Osteocyte (in vitro differentiated cells): ENCODE results near the gene ATG2B. TPM values are rescaled to one million over a fixed set of nuclear protein-coding genes. Genes with fewer than 3 reads are reported as not detected.
"Not testable (repeated sequence)": the region's sequence is repeated elsewhere in the genome, so short reads cannot be mapped to it uniquely, and the experiment has no call there.

Source experiments
- DNase-seq: peaks from one replicate; pipeline ENCODE4 v3.0.0; 2021; ENCODE audit warnings: mixed read lengths; ENCODE audit not compliant: unreplicated experiment; ENCODE audit errors: extremely low spot score
- H3K27ac Mint-ChIP-seq: one replicate; pipeline ENCODE4 v1.8.0; 2021; ENCODE audit warnings: mild to moderate bottlenecking, mixed read lengths; ENCODE audit not compliant: unreplicated experiment
- H3K27me3 Mint-ChIP-seq: one replicate; pipeline ENCODE4 v1.8.0; 2021; ENCODE audit warnings: mixed read lengths; ENCODE audit not compliant: unreplicated experiment
- H3K36me3 Mint-ChIP-seq: one replicate; pipeline ENCODE4 v1.8.0; 2021; ENCODE audit warnings: mixed read lengths; ENCODE audit not compliant: unreplicated experiment
- H3K4me1 Mint-ChIP-seq: one replicate; pipeline ENCODE4 v1.8.0; 2021; ENCODE audit warnings: mixed read lengths; ENCODE audit not compliant: unreplicated experiment
- H3K4me3 Mint-ChIP-seq: one replicate; pipeline ENCODE4 v1.8.0; 2021; ENCODE audit warnings: mild to moderate bottlenecking, moderate library complexity, mixed read lengths; ENCODE audit not compliant: unreplicated experiment
- H3K9me3 Mint-ChIP-seq: one replicate; pipeline ENCODE4 v1.8.0; 2021; ENCODE audit warnings: mixed read lengths; ENCODE audit not compliant: unreplicated experiment
- total RNA-seq: library from RNA; stranded (reverse); gene quantifications from 2 replicates; pipeline ENCODE4 v1.2.1, GENCODE V29; 2021
- TF ChIP-seq, protein P1 (sequence below): fragments of 200-600 bp; sonication (generic); IDR thresholded peaks from 2 replicates; pipeline ENCODE4 v1.5.0; 2021; ENCODE audit warnings: antibody characterized with exemption, mild to moderate bottlenecking, moderate library complexity

The ATG2B gene
- total RNA-seq, 1 donor from 2014 or later = 26.9 TPM

GRCh38 chr14:96249029-96249428, 114.1 kb downstream of the ATG2B start:
- no peak for DNase-seq
- no peak overlapping the region for H3K27ac Mint-ChIP-seq
- H3K27me3 Mint-ChIP-seq = no peaks in the 10 kb centered on the region

DNA sequence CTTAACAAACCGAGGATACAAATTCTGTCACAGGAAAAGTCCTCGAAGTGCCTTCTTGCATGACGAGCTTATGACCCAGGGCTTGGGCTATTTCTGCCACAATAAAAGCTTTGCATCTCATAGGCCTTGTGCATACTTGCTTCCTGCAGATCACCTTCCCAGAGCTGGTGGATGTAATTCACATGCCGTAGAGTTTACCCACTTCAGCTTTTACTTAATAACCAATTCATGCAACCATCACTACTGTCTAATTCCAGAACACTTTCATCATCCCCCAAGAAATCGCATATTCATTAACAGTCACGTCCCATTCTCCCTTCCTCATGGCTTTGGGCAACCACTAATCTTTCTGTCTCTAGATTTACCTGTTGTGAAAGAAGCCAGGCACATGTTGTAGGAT, 116.1 kb downstream of the ATG2B start:
- no peak overlapping the region for H3K27ac Mint-ChIP-seq
- H3K27me3 Mint-ChIP-seq = peaks cover 3% of the 10 kb centered on the region
- no peaks in the 10 kb centered on the region for H3K9me3 Mint-ChIP-seq
- TF ChIP-seq, protein P1, sequence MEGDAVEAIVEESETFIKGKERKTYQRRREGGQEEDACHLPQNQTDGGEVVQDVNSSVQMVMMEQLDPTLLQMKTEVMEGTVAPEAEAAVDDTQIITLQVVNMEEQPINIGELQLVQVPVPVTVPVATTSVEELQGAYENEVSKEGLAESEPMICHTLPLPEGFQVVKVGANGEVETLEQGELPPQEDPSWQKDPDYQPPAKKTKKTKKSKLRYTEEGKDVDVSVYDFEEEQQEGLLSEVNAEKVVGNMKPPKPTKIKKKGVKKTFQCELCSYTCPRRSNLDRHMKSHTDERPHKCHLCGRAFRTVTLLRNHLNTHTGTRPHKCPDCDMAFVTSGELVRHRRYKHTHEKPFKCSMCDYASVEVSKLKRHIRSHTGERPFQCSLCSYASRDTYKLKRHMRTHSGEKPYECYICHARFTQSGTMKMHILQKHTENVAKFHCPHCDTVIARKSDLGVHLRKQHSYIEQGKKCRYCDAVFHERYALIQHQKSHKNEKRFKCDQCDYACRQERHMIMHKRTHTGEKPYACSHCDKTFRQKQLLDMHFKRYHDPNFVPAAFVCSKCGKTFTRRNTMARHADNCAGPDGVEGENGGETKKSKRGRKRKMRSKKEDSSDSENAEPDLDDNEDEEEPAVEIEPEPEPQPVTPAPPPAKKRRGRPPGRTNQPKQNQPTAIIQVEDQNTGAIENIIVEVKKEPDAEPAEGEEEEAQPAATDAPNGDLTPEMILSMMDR = no peak
- H3K4me1 Mint-ChIP-seq = peaks cover 14% of the 10 kb centered on the region
- H3K4me3 Mint-ChIP-seq = no peak overlapping the region
- DNase-seq = no peak
- H3K36me3 Mint-ChIP-seq = no peaks in the 10 kb centered on the region

More at GRCh38 chr14:96249029-96249428, 114.1 kb downstream of the ATG2B start:
- H3K4me1 Mint-ChIP-seq = peaks cover 31% of the 10 kb centered on the region
- H3K9me3 Mint-ChIP-seq = no peaks in the 10 kb centered on the region
- H3K4me3 Mint-ChIP-seq = no peak overlapping the region
- H3K36me3 Mint-ChIP-seq = no peaks in the 10 kb centered on the region
- TF ChIP-seq, protein P1 = no peak

DNA sequence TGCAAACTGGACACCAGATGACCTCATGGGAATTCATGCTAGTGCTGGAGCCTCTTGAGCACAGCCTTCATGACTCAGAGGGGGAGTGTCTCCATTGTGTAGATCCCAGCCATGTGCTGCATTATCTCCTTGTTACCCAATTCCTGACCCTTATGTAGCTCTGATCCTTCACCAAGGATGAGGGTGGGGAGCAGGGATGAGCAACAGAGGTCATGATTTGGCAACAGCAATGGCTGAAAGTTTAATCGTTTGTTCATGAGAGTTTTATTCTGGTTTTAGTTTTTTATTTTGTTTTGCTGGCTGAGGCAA, 116.6 kb downstream of the ATG2B start:
- no peaks in the 10 kb centered on the region for H3K9me3 Mint-ChIP-seq
- no peak overlapping the region for H3K27ac Mint-ChIP-seq
- no peak overlapping the region for H3K4me3 Mint-ChIP-seq
- TF ChIP-seq, protein P1 = no peak
- peaks cover 6% of the 10 kb centered on the region for H3K27me3 Mint-ChIP-seq
- H3K4me1 Mint-ChIP-seq = peaks cover 9% of the 10 kb centered on the region
- H3K36me3 Mint-ChIP-seq = no peaks in the 10 kb centered on the region
- DNase-seq = no peak

- TF ChIP-seq, protein P1 = no peak
- Mint-ChIP-seq H3K4me3 (no peak overlapping the region), H3K27me3 (peaks cover 6% of the 10 kb centered on the region)
These were observed 117.2 kb downstream of the ATG2B start for GRCh38 chr14:96245710-96246538.

DNA sequence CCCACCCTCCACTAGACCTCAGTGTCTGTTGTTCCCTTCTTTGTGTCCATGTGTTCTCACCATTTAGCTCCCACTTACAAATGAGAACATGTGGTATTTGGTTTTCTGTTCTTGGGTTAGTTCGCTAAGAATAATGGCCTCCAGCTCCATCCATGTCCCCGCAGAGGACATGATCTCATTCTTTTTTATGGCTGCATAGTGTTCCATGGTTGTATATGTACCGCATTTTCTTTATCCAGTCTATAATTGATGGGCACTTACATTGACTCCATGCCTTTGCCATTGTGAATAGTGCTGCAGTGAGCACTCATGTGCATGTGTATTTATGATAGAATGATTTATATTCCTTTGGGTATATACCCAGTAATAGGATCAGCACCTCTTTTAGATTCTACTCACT, 118.1 kb downstream of the ATG2B start:
- H3K9me3 Mint-ChIP-seq, H3K4me3 Mint-ChIP-seq, DNase-seq, H3K27me3 Mint-ChIP-seq, H3K27ac Mint-ChIP-seq, H3K36me3 Mint-ChIP-seq, H3K4me1 Mint-ChIP-seq: not testable (repeated sequence)

More at GRCh38 chr14:96245710-96246538, 117.2 kb downstream of the ATG2B start:
- Mint-ChIP-seq H3K4me1 (peaks cover 6% of the 10 kb centered on the region), H3K9me3 (no peaks in the 10 kb centered on the region), H3K36me3 (no peaks in the 10 kb centered on the region), H3K27ac (no peak overlapping the region)
- no peak for DNase-seq
